DMS 273 treated with DMSO at 0.1 percent for 48 hours (cell line): Measurements from ENCODE around the gene MYH9.

Source experiments
- DNase-seq: peaks from one replicate; lab custom pipeline; 2025; lab: John Stamatoyannopoulos, UW

MYH9 gene

GRCh38 chr22:36311386-36312085 is 76.2 kb downstream of the MYH9 start:
- DNase-seq: no peak

GRCh38 chr22:36308880-36309279 is 78.9 kb downstream of the MYH9 start:
- DNase-seq: no peak

GRCh38 chr22:36306227-36306626 is 81.5 kb downstream of the MYH9 start:
- DNase-seq: no peak

- no peak for DNase-seq
Observed at GRCh38 chr22:36305813-36306212, 82.0 kb downstream of the MYH9 start.

- no peak for DNase-seq
Observed at GRCh38 chr22:36304429-36304828, 83.3 kb downstream of the MYH9 start.

GRCh38 chr22:36303874-36304273 is 83.9 kb downstream of the MYH9 start:
- DNase-seq: no peak

DNA sequence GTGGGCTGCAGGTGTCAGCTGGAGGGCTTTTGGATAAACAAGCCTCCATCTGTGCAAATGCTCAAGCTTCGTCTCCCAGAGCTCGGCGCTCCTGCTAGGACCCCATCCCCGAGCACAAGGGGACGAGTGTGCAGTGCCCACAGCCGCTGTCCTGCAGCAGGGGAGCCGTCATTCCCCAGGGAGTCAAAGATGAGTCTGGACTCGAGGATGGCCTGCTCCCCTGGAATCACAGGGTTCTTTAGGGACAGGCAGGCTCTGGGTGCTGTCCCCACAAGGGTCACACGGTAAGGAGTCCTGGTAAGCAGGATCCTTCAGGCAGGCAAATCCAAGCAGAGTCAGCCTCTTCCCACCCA is 84.7 kb downstream of the MYH9 start:
- DNase-seq: no peak

DNA sequence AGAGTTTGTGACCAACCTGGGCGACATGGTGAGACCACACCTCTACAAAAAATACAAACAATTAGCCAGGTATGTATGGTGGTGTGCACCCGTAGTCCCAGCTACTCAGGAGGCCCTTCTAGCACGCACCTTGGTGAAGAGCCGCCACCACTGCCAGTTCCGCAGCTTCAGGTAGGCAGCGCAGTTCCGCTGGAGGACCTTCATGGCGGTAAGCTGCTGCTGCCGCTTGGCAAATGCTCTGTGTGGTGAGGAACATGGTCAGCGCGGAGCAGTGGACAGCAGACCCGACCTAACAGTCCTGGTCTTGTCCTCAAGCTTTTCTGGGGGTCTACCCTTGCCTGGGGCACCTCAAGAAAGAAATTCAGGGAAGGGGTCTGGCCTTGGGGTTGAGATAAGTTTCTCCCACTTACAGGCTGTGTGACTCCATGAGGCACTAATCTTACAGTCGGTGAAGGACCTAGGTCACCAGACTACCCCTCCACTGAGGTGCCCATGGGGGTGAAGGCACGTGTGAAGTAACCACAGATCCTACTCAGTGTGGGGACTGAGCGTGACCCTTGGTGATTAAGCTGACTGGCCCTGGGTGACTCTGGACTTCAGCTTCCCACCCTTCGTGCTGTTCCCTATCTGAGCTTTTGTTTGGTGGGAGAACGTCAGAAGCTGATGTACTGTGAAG is 85.2 kb downstream of the MYH9 start:
- no peak for DNase-seq

- DNase-seq: no peak
Observed at GRCh38 chr22:36301851-36302250, 85.9 kb downstream of the MYH9 start.

DNA sequence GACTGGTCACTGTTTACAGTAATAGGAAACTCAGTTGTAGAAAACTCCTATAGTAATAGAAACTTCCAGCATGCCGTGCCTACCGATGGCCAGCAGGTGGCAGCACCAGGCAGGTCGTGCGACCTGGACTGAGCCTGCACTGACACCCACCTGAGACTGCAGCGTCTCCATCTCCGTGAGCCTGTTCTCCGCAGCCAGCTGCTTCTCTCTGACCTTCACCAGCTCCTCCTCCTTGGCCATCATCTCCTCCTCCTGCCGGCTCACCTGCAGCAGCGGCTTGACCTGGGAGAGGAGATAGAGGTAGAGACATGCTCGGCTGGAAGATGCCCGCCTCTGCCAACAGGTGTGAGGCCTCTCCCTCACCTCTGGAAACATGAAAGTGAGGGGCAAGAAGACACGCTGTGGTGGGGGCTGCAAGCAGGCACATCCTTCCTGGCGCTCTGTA is 86.4 kb downstream of the MYH9 start:
- DNase-seq: peak; percentile 5

DNA sequence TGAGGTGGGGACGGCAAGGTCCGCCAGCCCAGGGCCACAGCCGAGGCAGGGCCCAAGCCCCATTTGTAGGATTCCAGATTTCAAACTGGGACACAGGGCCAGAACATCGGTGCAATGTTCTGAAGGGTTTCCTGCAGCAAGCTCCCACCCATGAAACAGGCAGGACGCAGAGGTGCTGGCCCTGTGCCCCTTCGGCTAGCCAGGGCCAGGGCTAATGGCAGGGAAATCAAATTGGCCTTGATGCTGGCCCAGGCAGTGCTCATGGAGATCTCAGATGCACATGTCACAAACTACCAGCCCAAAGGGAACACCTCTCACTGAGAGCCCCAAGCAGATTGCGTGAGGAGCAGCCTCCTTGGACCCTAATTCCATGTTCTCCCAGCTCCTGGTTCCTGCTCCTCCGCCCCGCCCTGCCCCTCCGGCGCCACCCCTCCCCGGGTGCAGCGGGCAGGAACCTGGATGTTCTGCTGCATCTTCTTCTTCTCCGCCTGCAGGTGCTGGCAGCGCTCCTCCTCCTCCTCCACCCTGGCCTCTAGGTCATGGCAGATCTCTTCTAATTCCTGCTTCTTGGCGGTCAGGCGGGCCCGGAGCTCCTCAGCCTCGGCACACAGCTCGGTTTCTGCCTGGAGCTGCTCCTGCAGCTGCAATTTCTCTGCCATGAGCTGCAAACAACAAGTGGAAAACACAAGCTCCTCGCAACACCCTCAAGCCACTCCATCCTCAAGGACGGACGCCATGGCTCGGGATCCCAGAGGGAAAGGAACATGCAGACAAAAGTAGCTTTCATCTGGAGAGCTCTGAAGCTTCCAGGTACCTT is 87.2 kb downstream of the MYH9 start:
- DNase-seq: no peak

- DNase-seq: no peak
Observed at GRCh38 chr22:36299911-36300310, 87.9 kb downstream of the MYH9 start.

GRCh38 chr22:36299295-36299694 is 88.5 kb downstream of the MYH9 start:
- DNase-seq: no peak

DNA sequence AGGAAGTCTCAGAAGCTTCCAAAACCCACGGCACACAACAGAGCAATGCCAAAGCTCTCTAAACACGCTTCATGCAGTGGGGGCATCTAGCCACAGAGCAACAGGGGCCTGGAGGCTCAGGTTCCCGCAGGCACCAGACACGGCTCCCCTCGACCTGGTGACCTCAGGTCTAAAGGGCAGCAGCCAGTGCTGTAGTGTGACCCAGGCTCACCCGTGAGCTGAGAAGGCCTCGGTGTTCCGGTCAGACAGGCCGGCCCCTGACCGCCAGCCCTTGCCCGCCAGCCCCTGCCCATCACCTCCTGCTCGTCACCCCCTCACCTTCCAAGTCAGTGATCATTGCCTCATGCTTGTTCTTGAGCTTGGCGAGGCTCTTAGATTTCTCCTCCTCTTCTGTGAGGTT is 89.2 kb downstream of the MYH9 start:
- no peak for DNase-seq

DNA sequence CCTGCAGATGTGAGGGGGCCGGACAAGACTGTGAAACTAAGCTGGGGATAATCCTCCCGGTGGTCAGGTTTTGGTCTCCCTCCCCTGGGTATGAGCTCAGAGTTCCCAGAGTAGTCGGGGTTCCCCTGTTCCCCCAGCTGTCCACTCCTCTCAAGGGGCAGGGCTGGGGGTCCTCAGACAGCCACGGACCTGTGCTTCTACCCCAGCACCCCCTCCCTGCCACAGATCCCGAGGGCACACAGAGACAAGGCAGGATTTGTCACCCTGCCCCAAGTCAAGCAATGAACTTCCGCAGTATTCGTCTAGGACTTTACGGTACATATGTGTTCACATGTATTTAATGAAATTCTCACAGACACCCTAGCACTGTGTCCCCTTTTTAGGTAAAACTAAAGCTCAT is 89.6 kb downstream of the MYH9 start:
- DNase-seq: no peak

DNA sequence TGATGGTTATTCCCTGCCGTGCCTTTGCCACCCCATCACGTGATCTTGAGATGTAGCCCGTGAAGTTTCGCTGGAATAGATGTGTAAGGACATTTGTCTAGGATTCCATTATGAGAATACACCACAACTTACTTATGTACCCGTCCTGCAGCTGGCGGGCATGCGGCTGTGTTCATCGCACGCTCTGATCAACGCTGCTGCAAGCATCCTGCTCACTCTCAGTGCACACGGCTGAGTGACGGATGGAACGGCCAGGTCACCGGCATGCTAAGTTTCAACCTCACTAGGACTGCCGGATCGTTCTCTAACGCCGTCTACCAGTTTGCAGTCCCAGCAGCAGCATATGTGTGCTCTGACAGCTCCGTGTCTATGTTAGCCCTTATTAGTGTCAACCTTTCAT is 90.2 kb downstream of the MYH9 start:
- DNase-seq: no peak

DNA sequence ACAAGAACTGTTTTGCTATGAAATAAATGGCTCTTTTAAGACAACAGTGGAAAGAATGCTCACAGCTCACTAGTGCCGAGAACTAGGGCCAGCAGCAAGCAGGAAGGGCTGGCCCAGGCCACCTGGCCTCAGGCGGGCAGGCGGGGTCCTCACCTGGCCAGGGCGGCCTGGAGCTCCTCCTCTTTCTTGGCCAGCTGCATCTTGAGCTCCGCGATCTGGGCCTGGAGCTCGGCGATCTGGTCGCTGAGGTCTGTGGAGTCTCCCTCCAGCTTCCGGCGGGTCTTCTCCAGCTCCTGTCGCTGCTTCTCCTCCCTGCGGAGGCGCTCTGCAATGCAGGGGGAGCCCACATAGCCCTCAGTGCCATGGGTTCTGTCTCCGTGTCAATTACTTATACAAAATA is 91.1 kb downstream of the MYH9 start:
- DNase-seq: no peak

GRCh38 chr22:36295247-36295646 is 92.5 kb downstream of the MYH9 start:
- DNase-seq: no peak

GRCh38 chr22:36294801-36295200 is 93.0 kb downstream of the MYH9 start:
- DNase-seq: no peak

DNA sequence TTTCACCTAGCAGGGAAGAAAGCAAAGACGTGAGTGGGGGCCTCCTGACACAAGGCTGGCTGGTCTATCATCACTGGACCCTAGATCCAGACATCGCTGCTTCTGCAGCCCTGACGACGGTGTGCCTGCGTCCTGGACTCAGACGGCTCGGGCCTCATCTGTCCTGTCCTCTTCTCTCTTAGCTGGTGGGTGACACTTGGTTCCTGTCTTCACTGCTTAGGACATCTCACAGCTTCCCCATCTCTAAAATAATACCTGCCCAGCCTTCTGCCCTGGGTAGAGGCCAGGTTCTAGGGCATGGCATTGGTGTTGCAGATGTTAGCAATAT is 93.5 kb downstream of the MYH9 start:
- DNase-seq: no peak

GRCh38 chr22:36293606-36294292 is 94.0 kb downstream of the MYH9 start:
- no peak for DNase-seq

GRCh38 chr22:36292823-36293530 is 94.8 kb downstream of the MYH9 start:
- DNase-seq: no peak
